ENCODE results near the gene SIMC1.
"Not testable (repeated sequence)": the region's sequence is repeated elsewhere in the genome, so short reads cannot be mapped to it uniquely, and the experiment has no call there.

DNA sequence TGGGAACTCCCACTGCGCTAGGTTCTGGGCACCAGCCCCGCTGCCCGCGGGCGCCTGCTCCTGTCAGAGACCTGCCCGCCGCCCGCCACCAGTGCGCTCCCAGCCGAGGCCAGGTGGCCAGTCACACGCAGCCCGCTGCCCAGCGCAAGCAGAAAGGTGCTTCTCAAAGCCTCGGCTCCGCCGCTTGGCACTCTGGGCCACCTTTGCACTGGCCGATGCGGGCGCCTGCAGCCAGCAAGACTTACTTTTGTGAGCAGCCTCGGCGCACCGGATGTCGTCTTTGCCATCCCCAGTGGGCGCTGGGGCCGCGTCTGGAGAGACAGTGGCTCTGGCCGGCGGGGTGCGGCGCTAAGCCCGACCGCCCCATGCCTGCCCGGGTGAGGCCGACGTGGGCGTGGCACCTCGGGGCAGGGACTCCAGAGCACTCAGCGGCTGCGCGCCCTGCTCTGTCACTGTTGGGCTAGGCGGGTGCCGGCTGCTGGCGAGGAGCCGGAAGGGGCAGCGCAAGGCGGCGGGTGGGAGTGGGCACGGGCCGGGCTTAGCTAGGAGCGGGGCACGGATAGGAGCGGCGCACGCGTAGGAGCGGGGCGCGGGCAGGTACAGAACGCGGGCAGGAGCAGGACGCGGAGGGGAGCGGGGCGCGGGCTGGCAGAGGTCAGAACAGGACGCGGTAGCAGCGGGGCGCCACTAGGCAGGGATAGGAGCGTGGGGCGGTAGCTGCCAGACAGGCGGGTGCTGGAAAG, 39.1 kb upstream of the SIMC1 start:
- TF ChIP-seq, protein P1, sequence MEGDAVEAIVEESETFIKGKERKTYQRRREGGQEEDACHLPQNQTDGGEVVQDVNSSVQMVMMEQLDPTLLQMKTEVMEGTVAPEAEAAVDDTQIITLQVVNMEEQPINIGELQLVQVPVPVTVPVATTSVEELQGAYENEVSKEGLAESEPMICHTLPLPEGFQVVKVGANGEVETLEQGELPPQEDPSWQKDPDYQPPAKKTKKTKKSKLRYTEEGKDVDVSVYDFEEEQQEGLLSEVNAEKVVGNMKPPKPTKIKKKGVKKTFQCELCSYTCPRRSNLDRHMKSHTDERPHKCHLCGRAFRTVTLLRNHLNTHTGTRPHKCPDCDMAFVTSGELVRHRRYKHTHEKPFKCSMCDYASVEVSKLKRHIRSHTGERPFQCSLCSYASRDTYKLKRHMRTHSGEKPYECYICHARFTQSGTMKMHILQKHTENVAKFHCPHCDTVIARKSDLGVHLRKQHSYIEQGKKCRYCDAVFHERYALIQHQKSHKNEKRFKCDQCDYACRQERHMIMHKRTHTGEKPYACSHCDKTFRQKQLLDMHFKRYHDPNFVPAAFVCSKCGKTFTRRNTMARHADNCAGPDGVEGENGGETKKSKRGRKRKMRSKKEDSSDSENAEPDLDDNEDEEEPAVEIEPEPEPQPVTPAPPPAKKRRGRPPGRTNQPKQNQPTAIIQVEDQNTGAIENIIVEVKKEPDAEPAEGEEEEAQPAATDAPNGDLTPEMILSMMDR (IDR thresholded peaks at IDR 0.05; ENCODE audit: borderline replicate concordance, extremely low read depth, low read length, poor library complexity, severe bottlenecking) = not testable (repeated sequence)
- not testable (repeated sequence) for TF ChIP-seq EZH2 (IDR thresholded peaks at IDR 0.05; ENCODE audit: borderline replicate concordance, low read depth, low read length, severe bottlenecking)

Data from DND-41 (cell line).